ENCODE data around the gene FILIP1.

Gene FILIP1

DNA sequence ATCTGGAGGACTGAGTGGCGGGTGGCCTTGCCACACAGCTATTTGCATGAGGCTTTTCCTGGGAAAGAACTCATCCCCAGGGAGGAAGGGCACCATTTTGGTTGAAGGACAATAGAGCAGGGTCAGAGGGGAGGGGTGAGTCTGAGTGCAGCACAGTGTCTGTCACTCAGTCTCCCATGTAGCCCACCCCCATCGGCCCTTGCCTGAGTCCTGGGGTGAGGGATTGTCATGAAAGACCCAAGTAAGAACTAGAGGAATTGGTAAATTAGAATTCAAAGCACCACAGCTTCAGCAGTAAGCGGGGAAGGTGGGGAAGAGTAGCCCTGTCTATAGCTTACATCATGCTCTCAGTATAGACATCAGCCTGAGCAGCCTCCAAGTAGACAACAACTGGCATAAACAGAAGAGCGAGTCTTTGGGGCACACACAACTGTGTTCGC, 118.6 kb downstream of the FILIP1 start:
- DNase-seq, result no peak

DNA sequence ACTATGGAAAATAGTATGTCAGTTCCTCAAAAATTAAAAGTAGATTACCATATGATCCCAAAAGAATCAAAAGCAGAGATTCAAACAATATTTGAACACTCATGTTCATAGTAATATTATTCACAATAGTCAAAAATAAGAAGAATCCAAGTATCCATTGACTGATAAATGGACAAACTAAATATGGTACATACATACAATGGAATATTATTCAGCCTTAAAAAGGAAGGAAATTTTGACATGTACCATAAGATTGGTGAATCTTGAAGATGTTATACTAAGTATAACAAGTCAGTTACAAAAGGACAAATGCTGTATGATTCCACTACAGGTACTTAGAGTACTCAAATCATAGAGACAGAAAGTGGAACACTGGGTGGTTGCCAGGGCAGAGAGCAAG, 120.7 kb downstream of the FILIP1 start:
- DNase-seq, result no peak

DNA sequence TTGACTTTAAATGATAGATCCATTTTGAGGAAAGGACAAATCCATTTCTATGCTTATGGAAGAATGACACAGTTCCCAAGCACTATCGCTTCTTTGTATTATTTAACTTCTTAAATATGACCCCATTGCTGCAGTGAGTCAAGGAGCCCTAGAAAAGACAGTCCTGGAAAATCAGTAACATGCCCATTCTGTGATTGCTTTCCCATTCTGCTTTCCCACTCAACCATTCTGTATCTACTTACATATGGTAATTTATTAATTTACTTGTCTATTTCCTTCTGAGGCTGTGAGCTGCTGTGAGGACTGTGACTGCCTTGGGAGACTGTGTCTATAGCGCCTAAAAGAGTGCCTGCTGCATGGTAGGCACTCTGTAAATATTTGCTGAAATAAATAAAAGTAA, 123.6 kb downstream of the FILIP1 start:
- no peak for DNase-seq

DNA sequence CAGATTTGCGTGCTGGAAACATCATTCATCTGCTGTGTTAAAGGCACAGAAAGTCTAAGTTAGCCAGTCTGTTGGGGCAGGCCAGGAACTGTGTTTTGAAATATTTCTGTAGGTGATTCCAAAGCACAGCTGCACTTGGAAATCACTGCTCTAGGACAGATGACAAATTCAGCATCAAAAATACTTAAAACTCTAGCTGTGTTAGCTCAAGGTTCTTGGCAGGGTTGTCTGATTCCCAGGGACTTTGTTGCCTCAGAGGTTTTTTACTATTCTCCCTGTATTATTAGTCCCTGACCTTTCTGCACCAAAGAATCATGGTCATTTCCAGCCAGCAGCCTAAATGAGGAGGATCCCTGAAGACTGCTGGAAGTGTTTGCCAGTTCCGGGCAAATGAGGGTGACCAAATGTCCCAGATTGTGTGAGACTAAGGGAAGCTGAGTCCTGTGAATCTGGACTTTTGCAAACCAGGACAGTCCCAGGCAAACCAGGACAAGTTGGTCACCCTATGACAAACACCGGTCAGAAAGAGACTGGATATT, 124.7 kb downstream of the FILIP1 start:
- DNase-seq, result no peak

DNA sequence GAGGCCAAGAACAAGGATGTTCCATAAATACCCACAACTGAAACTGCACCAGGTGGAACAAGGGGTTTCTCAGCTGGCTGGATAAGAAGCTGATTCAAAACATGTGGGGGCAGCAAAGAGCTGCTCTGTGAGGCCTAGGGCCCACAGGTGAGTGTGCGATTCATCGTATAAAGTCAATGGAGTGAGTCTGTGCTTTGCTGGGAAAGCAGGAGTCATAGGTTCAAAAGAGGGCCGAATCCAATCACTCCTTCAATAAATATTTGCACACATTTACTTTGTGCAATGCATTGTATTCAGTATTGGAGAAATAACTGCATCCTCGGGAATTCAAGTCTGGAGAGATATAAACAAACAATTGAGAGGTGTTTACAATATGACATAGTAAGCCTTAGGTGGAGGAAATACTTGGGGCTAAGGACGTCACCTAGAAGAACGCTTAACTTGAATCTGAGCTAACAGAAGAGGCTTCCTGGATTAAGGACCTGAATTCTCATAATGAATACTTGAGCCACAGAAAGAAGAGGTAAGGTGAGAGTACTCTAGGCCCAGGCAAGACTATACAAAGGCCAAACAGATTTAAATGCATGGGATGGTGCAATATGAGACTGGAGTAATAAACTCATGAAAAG, 125.3 kb downstream of the FILIP1 start:
- no peak for DNase-seq

DNA sequence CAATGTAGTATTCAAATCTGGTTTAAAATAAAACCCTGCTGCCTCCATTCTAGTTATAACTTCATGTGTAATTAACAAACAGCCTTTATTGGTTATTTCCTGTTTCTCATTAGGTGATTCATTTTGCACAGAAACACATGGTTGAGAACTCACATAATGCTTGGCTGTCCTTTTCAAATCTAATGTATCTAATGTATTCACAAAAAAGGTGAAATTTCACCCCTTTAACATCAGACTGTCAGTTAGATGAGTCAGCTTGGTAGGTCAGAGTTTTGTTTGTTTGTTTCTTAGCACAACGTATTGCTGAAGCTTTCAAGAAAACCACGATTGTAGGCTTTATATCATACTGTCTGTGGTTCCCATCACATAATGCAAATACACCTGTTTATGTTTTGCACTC, 130.3 kb downstream of the FILIP1 start:
- no peak for DNase-seq

DNA sequence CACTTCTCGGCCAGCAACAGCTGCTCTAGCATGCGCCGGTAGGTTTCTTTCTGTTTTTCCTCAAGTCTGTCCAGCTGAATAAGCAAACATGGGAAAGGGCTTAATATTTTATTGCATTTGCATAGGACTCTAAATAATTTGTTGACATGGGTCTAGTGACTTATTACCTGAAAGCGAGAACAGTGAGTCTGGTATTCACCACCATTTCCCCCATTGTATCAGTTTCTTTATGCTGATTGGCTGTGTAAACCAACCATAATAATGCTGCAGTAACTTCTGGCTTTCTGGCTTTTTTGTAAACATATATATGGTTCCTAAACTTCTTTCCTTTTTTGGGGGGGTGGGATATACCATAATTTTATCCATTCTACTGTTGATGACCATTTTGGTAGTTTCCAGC, 140.0 kb downstream of the FILIP1 start:
- no peak for DNase-seq

DNA sequence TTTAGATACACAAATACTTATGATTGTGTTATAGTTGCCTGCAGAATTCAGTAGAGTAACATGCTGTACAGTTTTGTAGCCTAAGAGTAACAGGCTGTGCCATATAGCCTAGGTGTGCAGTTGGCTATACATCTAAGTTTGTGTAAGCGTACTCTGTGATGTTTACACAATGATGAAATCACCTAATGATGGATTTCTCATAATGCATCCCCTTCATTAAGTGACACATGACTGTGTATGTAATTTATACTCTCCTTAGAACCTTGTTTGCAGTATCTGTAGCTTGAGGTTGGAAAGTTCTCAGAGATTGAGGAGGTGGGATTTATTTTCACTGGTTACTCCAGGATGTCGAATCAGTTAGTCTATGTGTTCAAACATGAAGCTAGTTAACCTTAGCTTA, 142.0 kb downstream of the FILIP1 start:
- DNase-seq, result no peak

DNA sequence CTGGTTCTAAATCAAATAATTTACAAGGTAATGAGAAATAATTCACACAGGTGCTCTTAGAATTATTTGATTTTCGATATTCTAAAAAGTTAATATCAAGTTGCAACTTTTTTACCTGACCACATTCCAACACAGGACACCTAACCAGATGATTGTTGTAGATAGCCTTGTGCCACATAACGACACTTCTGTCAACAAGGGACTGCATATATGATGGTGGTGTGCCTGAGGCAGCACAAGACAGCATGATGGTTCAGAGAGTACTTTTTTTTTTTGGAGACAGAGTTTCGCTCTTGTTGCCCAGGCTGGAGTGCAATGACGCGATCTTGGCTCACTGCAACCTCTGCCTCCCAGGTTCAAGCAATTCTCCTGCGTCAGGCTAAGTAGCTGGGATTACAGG, 142.8 kb downstream of the FILIP1 start:
- no peak for DNase-seq

DNA sequence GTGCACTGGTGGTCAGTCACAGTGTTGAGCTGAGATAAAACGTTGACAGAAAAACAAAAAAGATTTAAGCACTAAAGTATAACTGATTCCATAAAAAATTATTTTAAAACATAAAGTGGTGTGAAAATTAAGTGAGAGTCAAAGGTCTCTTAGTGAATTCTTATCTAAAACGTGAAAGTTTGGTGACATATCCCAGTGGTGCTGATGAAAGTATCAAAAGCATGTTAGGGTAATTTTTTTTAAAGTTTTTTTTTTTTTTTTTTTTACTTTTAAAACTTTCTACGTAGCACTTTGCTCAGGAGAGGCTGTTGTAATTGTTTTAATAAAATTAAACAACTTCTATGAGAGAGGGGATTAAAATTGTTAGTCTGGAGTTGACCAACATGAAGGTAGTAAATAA, 143.4 kb downstream of the FILIP1 start:
- no peak for DNase-seq

DNA sequence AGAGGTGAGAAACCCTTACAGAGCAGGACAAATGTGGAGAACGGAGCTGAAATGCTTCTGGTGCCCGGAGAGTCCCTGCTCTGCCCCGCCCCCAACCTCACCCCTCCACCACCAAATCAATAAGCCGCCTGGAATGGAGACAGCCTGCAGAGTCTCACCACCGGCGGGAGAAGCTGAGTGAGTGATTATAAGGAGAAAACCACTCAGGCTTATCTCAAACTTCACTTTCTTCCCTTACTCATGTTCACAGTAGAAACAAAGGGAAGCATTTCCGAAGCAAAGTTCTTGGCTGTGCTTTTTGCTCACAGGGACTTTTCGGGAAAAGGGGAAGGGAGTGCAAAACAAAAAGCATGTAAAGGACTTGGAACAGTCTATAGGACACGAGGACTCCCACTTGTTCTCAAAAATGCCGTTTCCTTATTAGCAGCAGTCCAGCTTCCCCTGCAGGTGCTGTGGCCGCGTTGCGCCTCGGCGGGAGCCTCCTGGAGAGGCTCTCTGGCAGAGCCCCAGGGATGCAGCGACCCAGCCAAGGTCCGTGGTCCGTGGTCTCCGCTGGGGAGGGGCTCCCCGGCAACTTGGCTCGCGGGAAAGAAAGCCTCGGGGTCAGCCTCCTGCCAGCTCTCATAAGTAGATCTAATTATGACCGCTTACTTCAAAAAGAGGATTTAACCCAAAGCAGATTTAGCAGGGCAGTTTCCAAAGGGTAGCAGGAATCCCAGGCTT, 144.2 kb downstream of the FILIP1 start:
- DNase-seq, result no peak

DNA sequence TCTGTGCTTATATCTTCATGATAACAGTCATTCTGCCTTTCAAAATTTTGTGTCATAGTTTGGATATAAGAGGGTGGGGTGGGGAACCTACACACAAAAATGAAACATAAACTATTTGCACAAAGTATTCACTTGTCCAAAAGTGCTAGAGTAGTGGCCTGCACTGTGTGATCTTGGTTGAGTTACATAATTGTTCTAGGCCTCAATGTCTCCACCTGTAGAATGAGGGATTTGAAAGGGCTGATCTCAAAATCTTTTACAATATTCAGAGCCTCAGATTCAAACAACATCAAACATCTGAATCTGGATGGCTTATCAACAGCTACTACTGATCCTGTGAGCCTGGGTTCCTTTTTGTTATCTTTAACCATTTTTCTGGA, 144.7 kb downstream of the FILIP1 start:
- no peak for DNase-seq

DNA sequence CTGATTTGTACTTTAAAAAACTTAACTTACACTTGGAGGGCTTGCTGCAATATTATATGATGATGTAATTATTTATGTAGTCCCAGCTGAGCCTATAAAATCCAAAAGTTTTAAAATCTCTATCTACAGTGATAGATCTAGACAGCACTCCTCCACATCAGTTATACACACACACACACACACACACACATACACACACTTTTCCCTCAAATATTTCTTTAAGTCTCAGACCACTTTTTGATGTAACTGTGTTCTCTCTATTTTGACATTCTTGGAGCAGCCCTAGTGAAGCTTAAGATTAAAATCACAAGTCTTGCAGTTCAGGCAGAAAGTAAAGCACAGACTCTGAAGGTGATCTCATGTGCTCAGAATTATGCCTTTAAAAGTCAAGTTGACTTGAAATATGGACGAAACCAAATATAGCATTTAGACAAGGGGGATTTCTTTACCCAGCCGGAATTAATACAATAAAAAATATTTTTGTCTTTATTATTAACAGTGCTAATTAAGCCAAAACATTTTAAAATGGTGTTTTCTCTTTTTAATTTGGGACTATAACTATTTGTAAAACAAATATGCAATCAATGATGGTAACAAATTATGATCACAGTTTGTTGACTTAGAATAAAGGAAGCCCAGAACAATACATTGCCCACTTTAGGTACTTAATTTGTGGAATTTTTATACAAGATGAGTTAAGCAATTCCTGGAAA, 145.5 kb downstream of the FILIP1 start:
- DNase-seq, result no peak

DNA sequence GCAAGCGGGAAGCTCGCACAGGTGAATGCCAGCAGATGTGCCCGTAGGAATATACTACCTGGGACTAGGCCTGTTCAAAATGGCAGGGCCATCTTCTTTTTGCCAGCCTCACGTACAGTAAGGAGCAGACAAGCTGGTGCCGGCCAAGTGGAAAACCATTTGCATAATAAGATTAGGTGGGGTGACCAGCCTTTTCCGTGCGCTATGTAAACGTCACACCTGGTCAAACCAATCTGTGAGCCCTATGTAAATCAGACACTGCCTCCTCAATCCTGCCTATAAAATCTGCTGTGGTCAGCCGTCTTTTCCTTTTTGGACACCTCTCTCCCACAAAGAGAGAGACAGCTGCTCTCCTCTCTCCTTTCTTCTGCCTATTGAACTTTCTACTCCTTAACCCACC, 148.2 kb downstream of the FILIP1 start:
- DNase-seq, result no peak

DNA sequence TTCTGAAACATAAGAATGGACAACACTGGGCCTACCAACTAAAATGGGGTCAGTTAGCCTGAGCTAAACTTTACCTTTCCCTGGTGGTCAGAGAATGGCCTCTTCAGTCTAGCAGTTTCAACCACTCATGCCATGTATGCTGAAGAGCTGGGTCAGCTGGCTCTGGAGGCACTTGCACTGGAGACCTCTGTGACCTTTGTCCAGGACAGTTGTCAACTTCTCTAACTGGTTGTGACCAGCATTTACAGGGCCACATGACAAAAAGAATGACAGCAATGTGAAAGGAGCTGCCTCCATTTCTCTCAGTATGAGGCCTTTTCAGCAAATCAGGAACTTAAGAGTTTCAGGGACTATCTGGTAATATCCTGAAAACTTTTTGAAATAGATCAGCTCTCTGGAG, 149.1 kb downstream of the FILIP1 start:
- no peak for DNase-seq

DNA sequence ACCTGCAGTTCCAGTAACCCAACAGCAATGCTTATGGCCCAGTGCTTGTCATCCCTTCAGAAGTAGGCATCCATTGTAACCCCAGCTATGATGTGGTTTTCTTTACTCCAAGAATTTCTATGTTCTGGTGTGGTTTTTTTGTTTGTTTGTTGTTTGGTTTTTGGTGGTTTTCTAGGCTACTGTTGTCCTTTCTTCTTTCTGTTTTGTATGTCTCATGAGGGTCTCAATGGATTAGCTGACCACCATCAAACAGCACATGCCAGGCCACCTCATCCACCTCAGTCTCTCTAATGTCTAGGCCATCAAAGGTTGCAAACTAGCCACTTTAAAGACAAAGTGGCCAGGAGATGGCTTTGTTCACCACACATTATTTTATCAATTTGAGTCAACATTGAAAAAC, 149.6 kb downstream of the FILIP1 start:
- no peak for DNase-seq

DNA sequence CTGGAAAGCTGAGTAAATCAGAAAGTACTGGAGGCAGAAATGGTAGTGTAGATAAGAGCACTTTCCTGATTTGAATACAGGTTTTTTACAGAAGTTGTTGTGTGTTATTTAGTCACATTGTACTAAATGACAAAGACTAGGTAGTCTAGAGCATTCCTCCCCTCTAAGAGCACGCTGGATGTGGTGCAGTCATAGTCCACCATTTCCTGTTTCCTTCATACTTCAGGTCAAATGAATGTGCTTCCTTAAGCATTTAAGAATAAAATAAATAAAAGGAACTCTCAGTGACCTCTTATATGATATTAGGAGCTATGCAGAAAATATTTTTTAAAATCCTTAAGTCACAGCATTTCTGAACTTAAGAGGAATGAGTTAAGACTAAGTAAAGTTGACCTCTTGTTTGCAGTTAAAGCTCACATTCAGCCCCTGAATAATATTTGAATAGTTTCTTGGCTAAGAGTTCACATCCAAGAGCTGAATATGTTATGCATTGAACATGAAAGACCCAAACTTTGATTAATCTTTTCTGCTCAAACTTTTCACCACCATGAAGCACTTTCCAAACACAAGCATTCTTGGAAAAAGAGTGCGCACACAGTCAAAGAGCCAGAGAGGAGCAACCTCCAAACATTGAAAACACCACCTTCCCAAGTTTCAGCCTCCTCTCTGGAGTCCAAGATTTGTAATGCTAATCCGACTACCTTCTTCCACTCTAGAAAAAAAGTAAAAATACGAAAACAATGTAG, 155.6 kb downstream of the FILIP1 start:
- DNase-seq, result no peak

DNA sequence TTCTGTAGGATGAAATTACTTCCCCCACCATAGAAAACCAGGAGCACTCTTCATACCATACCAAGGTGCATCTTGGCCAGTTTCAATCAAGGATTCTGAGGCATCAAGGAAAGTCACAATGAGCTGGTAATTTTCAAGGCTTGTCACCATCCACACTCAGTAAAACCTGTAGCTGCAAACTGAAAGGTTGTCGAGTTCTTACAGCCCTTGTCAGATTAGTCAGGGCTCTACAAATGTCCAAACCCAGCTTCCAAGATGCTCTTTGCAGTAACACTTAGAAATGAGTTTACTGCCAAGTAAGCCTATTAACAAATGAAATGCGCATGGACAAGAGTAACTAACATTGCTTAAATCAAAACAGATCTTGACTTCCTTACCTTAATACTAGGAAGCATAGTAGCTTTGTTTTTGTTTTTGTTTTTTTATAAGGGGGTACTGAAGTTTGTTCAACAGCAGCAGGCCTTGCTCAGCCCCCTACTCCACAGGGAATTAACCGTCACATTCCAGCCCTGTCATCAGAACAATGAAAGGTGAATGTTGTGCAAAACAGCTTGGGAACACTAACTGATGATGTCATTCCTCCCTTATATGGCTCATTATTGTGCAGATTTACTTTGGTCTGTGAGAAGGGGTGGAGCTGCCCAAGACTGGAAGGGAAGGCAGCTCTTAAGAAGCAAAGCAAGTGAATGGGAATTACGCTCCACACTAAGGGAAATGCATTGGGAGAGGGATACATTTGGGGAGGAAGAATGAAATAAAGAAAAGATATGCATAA, 159.1 kb downstream of the FILIP1 start:
- no peak for DNase-seq

DNA sequence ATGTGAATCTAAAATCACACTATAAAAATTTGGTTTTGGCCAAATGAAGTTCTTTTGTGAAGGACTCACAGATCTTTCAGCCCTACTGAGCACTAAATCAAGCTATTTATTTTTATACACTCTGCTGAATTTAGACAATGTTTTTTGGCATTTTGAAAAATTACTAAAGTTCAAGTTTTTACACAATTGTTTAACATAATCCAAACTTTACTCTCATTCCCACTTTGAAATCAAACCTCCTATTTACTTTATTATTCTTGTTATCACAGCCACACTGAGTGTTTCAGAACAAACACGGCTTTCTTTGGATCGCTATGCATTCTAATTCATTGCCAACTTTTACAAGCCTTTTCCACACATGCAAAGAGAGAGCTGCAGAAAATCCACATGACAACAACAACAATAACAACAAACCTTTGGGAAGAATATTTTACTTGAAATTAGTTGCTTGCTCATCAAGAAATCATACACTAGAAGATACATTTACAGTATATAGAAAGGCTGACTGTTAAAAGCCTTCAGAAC, 159.9 kb downstream of the FILIP1 start:
- no peak for DNase-seq

DNA sequence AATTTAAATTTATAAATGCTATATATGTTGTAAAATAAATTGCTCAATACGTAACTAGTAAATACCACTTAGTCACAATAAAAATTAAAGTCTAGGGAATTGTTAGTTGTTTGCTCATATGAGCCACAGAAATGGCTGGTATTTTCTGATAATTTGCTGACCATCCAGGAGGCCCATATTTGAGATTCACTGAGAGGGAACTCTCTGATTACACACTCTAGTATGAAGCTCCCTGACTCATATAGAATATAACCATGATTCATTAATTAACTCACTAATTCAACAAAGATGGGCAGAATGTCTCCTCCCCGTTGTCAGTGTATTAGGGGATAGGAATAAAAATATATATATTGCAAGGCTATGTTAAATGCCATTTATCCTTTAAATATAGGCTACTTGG, 162.4 kb downstream of the FILIP1 start:
- no peak for DNase-seq

DNA sequence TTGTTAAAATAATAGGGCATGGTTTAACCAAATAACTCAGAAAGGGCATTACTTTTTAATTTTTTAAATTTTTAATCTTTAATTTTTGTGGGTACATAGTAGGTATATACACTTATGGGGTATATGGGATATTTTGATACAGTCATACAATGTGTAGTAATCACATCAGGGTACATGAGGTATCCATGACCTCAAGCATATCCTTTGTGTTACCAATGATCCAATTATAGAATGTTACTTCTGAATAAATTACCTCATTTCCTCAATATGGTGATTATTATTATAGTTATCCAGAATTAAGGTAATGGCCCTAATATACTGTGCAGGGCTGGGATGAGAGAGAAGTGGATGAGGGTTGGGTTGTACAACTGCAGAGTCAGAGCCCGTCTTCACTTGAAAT, 163.9 kb downstream of the FILIP1 start:
- DNase-seq, result no peak

DNA sequence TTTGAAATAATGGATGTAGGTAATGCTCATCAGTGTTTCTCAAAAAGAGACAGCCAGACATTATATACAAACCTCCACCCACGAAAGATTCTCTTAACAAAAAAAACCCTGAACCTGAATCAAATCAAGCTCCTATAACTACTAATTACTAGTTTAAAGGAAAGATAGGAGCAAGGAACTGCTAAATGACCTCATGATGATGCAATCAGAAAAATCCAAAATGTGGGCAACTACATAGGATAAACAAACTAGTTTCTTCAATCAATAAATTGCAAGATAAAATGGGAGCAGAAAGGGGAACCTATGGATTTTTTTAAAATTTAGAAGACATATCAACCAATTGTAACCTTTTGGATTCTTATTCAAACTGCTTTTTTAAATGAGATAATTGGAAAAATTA, 165.8 kb downstream of the FILIP1 start:
- DNase-seq, result no peak

Measured in activated CD8-positive, alpha-beta memory T cell treated with anti-CD3 and anti-CD28 coated beads, Interleukin-2, amount 50 U/mL, for 4 hours (primary cell).